SHP77 (cell line): ENCODE measurements around the gene SSH3.

Experiments used
- DNase-seq, 2 experiments: peaks; one replicate each; lab custom pipeline; 2025; lab: John Stamatoyannopoulos, UW

The SSH3 gene

GRCh38 chr11:67280341-67280787, 23.0 kb upstream of the SSH3 start:
- DNase-seq = no peak

GRCh38 chr11:67280788-67281551, 22.4 kb upstream of the SSH3 start:
- DNase-seq = no peak

GRCh38 chr11:67281552-67282150, 21.7 kb upstream of the SSH3 start:
- no peak for DNase-seq

- DNase-seq = no peak
Observed at GRCh38 chr11:67282155-67282875, 21.0 kb upstream of the SSH3 start.

- no peak for DNase-seq
Observed at GRCh38 chr11:67282876-67283371, 20.4 kb upstream of the SSH3 start.

GRCh38 chr11:67283481-67283963, 19.8 kb upstream of the SSH3 start:
- DNase-seq = no peak

- no peak for DNase-seq
Observed at GRCh38 chr11:67284811-67285540, 18.4 kb upstream of the SSH3 start.

- no peak for DNase-seq
Observed at GRCh38 chr11:67285541-67286498, 17.5 kb upstream of the SSH3 start.

- no peak for DNase-seq
Observed at GRCh38 chr11:67286621-67287333, 16.6 kb upstream of the SSH3 start.

GRCh38 chr11:67287355-67288197, 15.8 kb upstream of the SSH3 start:
- no peak for DNase-seq

GRCh38 chr11:67288198-67288451, 15.2 kb upstream of the SSH3 start:
- peak in 1 of 2 experiments; percentile 53 for DNase-seq

- DNase-seq = peak; percentile 79 to 91
Observed at GRCh38 chr11:67288452-67289225, 14.7 kb upstream of the SSH3 start.

- DNase-seq = no peak
Observed at GRCh38 chr11:67289226-67289650, 14.1 kb upstream of the SSH3 start, which contains the start of gene ANKRD13D. ANKRD13D (plus strand) TSS chr11:67289303; CDS start chr11:67289461, 158 bp downstream.

GRCh38 chr11:67289651-67290479, 13.5 kb upstream of the SSH3 start:
- no peak for DNase-seq

GRCh38 chr11:67290801-67291200, 12.5 kb upstream of the SSH3 start:
- no peak for DNase-seq

- no peak for DNase-seq
Observed at GRCh38 chr11:67291481-67292381, 11.6 kb upstream of the SSH3 start.
